Thoracic aorta (tissue), 2 donors: ENCODE results near the gene LRP1B. TPM values are rescaled to one million over a fixed set of nuclear protein-coding genes. Genes with fewer than 3 reads are reported as not detected.

Source experiments
- ATAC-seq: fragments of 150-250 bp; one replicate; pipeline ENCODE4 v1.8.0; 2017; ENCODE audit warnings: low read depth; ENCODE audit not compliant: insufficient number of reproducible peaks, low FRiP score
- DNase-seq: peaks from one replicate; pipeline ENCODE4 v3.0.0-alpha.2; 2020; ENCODE audit warnings: low spot score
- H3K27ac ChIP-seq, 2 donors: fragments of 200-600 bp; sonication (generic); 1 replicate in 1 of 2; 2 replicates in 1 of 2; pipeline ENCODE4 v1.5.1; 2016; ENCODE audit warnings: mild to moderate bottlenecking in 2 of 2, moderate library complexity in 2 of 2
- H3K27me3 ChIP-seq: fragments of 200-600 bp; sonication (generic); replicated peaks from 2 replicates; pipeline ENCODE4 v1.6.0; 2016; ENCODE audit warnings: mild to moderate bottlenecking; ENCODE audit not compliant: insufficient read depth
- H3K36me3 ChIP-seq: fragments of 200-600 bp; sonication (generic); one replicate; pipeline ENCODE4 v1.5.1; 2016
- H3K4me1 ChIP-seq, 2 donors: fragments of 200-600 bp; sonication (generic); 1 replicate in 1 of 2; 2 replicates in 1 of 2; pipeline versions ENCODE4 v1.5.1 to v1.6.0; 2016; ENCODE audit warnings: low read depth in 2 of 2, mild to moderate bottlenecking in 1 of 2; ENCODE audit not compliant: control insufficient read depth in 1 of 2
- H3K4me3 ChIP-seq: fragments of 200-600 bp; sonication (generic); 2 replicates; pipeline ENCODE4 v1.5.1; 2016; ENCODE audit warnings: mild to moderate bottlenecking
- H3K9me3 ChIP-seq: fragments of 200-600 bp; sonication (generic); 2 replicates; pipeline ENCODE4 v1.5.1; 2016
- CTCF ChIP-seq: fragments of 200-600 bp; sonication (generic); IDR thresholded peaks from one replicate; pipeline ENCODE4 v1.5.1; 2019; ENCODE audit warnings: antibody characterized with exemption
- total RNA-seq, 2 donors: library from RNA; depleted of rRNA; stranded (reverse); fragments of >200 nt; gene quantifications; one replicate each; pipeline versions ENCODE4 v1.1.0 to v1.2.3, GENCODE V29; 2016

LRP1B gene
- total RNA-seq, 2 donors from 2014 or later: 0.27 to 0.28 TPM

DNA sequence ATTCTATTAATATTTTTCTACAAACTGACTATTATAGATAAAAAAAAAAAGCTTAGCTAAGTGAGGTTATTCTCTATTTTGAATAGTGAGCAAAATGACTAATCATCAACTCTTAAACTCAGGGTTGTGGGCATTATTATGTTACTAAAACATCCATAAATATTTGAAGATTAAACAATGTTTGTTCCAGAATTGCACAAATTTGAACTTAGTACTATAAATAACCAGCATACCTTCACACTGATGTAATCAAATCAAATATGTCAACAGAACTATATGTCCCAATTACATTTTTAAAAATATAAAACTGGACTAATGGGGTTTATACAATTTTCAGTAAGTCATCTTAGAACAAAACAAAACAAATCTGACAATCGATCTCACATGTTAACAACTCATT, 800.9 kb downstream of the LRP1B start:
- DNase-seq: no peak
- no peaks in the 10 kb centered on the region for H3K4me1 ChIP-seq

DNA sequence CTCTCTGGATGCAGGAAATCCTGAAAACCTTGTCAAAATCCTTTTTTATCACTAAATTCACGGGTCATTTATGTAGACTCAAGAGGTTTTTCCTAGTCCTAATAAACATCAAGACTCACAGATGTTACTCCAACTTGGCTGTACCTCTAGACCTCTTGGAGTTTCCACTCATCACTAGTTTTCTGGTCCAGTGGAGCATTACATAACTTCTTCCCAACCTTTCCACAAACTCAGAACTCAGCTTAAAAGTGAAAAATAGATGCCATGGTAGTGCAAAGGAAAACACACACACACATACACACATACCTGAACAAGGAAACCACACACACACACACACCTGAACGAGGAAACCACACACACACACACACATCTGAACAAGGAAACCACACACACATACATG, 807.2 kb downstream of the LRP1B start:
- no peak for TF ChIP-seq CTCF
- ATAC-seq (no peak), DNase-seq (no peak)
- Histone ChIP-seq H3K27ac (no peak overlapping the region), H3K36me3 (no peaks in the 10 kb centered on the region), H3K9me3 (no peaks in the 10 kb centered on the region), H3K27me3 (no peaks in the 10 kb centered on the region), H3K4me3 (no peak overlapping the region), H3K4me1 (no peaks in the 10 kb centered on the region)

More for the DNA sequence above, 800.9 kb downstream of the LRP1B start:
- Histone ChIP-seq H3K27me3 (no peaks in the 10 kb centered on the region), H3K9me3 (no peaks in the 10 kb centered on the region), H3K27ac (no peak overlapping the region), H3K36me3 (no peaks in the 10 kb centered on the region), H3K4me3 (no peak overlapping the region)
- ATAC-seq: no peak
- TF ChIP-seq CTCF: no peak

DNA sequence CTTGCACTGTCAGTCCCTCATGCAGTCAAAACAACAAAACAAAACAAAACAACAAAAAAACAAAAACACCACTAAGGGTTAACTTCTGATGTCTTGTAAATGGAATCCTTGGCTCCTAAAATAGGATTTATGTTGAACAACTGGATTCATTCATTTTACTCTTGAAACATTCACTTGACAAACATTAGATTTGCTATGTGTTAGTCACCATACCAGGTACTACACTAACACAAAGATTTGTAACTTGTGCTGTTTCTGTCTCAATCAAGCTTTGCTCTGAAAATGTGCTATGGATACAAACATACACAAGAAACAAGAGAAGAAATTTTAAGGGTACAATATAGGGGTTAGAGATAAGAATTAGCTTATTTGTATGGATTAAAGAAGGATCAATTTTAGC, 812.8 kb downstream of the LRP1B start:
- H3K27ac ChIP-seq: no peak overlapping the region
- no peaks in the 10 kb centered on the region for H3K36me3 ChIP-seq
- no peak overlapping the region for H3K4me3 ChIP-seq
- no peaks in the 10 kb centered on the region for H3K9me3 ChIP-seq
- TF ChIP-seq CTCF: no peak
- no peak for DNase-seq
- no peaks in the 10 kb centered on the region for H3K4me1 ChIP-seq
- H3K27me3 ChIP-seq: no peaks in the 10 kb centered on the region
- ATAC-seq: no peak

DNA sequence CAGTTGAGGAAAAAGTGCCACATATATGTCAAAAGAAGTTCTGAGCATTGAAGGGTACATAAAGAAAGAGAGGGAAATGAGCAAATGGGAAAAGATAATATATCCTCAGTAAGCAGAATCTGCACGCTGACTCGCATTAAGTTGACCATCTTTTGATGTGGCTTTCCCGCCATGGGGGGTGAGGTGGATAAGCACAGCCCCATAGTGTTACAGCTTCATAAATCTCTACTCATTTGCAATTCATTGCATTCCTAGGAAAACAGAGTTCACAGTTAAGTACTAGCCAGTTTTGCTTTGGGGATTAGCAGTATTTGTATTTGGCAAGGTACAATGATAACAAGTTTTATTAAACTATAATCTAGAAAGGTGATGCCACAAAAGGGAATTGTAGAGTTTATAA, 814.2 kb downstream of the LRP1B start:
- no peaks in the 10 kb centered on the region for H3K4me1 ChIP-seq
- TF ChIP-seq CTCF: no peak
- no peaks in the 10 kb centered on the region for H3K9me3 ChIP-seq

DNA sequence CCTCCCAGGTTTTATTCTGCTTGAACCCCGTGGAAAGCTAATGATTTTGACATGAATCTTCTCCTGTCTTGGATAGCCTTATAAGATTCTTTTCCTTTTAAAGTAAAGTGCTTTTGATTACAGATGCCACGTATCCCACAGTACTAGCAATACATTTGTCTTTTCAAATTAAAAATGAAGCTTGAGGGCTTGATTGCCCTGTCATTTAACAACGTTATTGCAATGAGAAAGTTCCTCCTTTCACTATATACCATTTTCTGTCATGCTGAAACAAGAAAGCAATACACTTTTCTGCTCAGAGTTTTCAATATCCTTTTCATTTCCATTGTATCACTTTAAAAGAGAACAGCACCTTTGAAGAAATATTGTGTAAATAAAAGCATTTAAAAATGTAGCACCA, 814.7 kb downstream of the LRP1B start:
- Histone ChIP-seq H3K9me3 (no peaks in the 10 kb centered on the region), H3K27ac (no peak overlapping the region), H3K36me3 (no peaks in the 10 kb centered on the region), H3K4me3 (no peak overlapping the region), H3K27me3 (no peaks in the 10 kb centered on the region), H3K4me1 (no peaks in the 10 kb centered on the region)
- no peak for ATAC-seq
- no peak for TF ChIP-seq CTCF
- no peak for DNase-seq

More for the DNA sequence above, 814.2 kb downstream of the LRP1B start:
- Histone ChIP-seq H3K27me3 (no peaks in the 10 kb centered on the region), H3K4me3 (no peak overlapping the region), H3K36me3 (no peaks in the 10 kb centered on the region), H3K27ac (no peak overlapping the region)
- no peak for ATAC-seq
- DNase-seq: no peak
